Mesenchymal stem cell (in vitro differentiated cells and primary cell): ENCODE data around the gene TXNDC16.
"Not testable (repeated sequence)": the region's sequence is repeated elsewhere in the genome, so short reads cannot be mapped to it uniquely, and the experiment has no call there.

ENCODE experiments used
- DNase-seq: peaks from one replicate; pipeline ENCODE4 v3.0.0-alpha.2; 2013
- H2AFZ ChIP-seq: one replicate; pipeline ENCODE4 v1.6.1; 2013; ENCODE audit warnings: low read depth, mild to moderate bottlenecking, control low read depth, inconsistent platforms, low read length, moderate library complexity
- H2AK5ac ChIP-seq: 2 replicates; pipeline ENCODE4 v1.6.1; 2013; ENCODE audit warnings: low read length, moderate library complexity, mild to moderate bottlenecking, inconsistent platforms; ENCODE audit not compliant: severe bottlenecking
- H2BK120ac ChIP-seq: one replicate; pipeline ENCODE4 v1.6.1; 2013; ENCODE audit warnings: low read depth, mild to moderate bottlenecking, inconsistent platforms, low read length, moderate library complexity
- H2BK12ac ChIP-seq, 2 experiments: one replicate each; pipeline ENCODE4 v1.6.1; 2013; ENCODE audit warnings: inconsistent platforms in 2 of 2, low read length in 2 of 2, mild to moderate bottlenecking in 2 of 2, moderate library complexity in 2 of 2, control low read depth in 1 of 2
- H2BK15ac ChIP-seq: one replicate; pipeline ENCODE4 v1.6.1; 2013; ENCODE audit warnings: mild to moderate bottlenecking, low read depth, inconsistent platforms; ENCODE audit not compliant: poor library complexity, severe bottlenecking
- H2BK5ac ChIP-seq: 2 replicates; pipeline ENCODE4 v1.6.1; 2013; ENCODE audit warnings: low read depth, mild to moderate bottlenecking, low read length, control low read depth, inconsistent platforms; ENCODE audit not compliant: poor library complexity, severe bottlenecking
- H3K14ac ChIP-seq, 2 experiments: one replicate each; pipeline ENCODE4 v1.6.1; 2013; ENCODE audit warnings: inconsistent platforms in 2 of 2, low read length in 2 of 2, control low read depth in 1 of 2, mild to moderate bottlenecking in 1 of 2, moderate library complexity in 1 of 2
- H3K18ac ChIP-seq, 2 experiments: one replicate each; pipeline ENCODE4 v1.6.1; 2013; ENCODE audit warnings: inconsistent platforms in 2 of 2, low read length in 2 of 2, control low read depth in 1 of 2, low read depth in 1 of 2, mild to moderate bottlenecking in 1 of 2
- H3K23ac ChIP-seq, 2 experiments: one replicate each; pipeline ENCODE4 v1.6.1; 2013; ENCODE audit warnings: inconsistent platforms in 2 of 2, low read length in 2 of 2, mild to moderate bottlenecking in 2 of 2, moderate library complexity in 2 of 2, control low read depth in 1 of 2
- H3K27ac ChIP-seq: 2 replicates; pipeline ENCODE4 v1.5.1; 2013; ENCODE audit warnings: mild to moderate bottlenecking, moderate library complexity, low read length, control low read depth, inconsistent platforms; ENCODE audit not compliant: poor library complexity, severe bottlenecking
- H3K27me3 ChIP-seq, 2 experiments: 2 replicates each; pipeline versions ENCODE4 v1.6.1 to v1.7.0; 2013; ENCODE audit warnings: low read length in 2 of 2, mild to moderate bottlenecking in 2 of 2, moderate library complexity in 2 of 2, control low read depth in 1 of 2, inconsistent platforms in 1 of 2; ENCODE audit not compliant: control insufficient read depth in 1 of 2, insufficient read depth in 1 of 2
- H3K36me3 ChIP-seq, 2 experiments: 2 replicates each; pipeline versions ENCODE4 v1.6.1 to v1.7.0; 2013; ENCODE audit warnings: low read length in 2 of 2, control low read depth in 1 of 2, inconsistent platforms in 1 of 2, low read depth in 1 of 2, mild to moderate bottlenecking in 1 of 2; ENCODE audit not compliant: insufficient read depth in 2 of 2, control insufficient read depth in 1 of 2
- H3K4ac ChIP-seq, 2 experiments: one replicate each; pipeline ENCODE4 v1.6.1; 2013; ENCODE audit warnings: inconsistent platforms in 2 of 2, low read length in 2 of 2, mild to moderate bottlenecking in 2 of 2, moderate library complexity in 2 of 2, control low read depth in 1 of 2, low read depth in 1 of 2
- H3K4me1 ChIP-seq: 2 replicates; pipeline ENCODE4 v1.6.1; 2013; ENCODE audit warnings: low read depth, low read length, control low read depth; ENCODE audit not compliant: control insufficient read depth, insufficient read depth
- H3K4me2 ChIP-seq: 2 replicates; pipeline ENCODE4 v1.6.1; 2013; ENCODE audit warnings: low read length, mild to moderate bottlenecking, inconsistent platforms; ENCODE audit not compliant: poor library complexity, severe bottlenecking
- H3K4me3 ChIP-seq, 2 experiments: 2 replicates each; pipeline versions ENCODE4 v1.5.1 to v1.7.0; 2013; ENCODE audit warnings: low read length in 2 of 2, mild to moderate bottlenecking in 2 of 2, control low read depth in 1 of 2, low read depth in 1 of 2; ENCODE audit not compliant: insufficient read depth in 1 of 2
- H3K79me1 ChIP-seq: replicated peaks from 2 replicates; pipeline ENCODE4 v1.6.1; 2013; ENCODE audit warnings: mild to moderate bottlenecking, control low read depth, low read length, inconsistent platforms; ENCODE audit not compliant: poor library complexity, severe bottlenecking
- H3K9ac ChIP-seq: 2 replicates; pipeline ENCODE4 v1.7.0; 2013; ENCODE audit warnings: mild to moderate bottlenecking, low read length, moderate library complexity
- H3K9me3 ChIP-seq: 2 replicates; pipeline ENCODE4 v1.7.0; 2013; ENCODE audit warnings: mild to moderate bottlenecking, low read length; ENCODE audit not compliant: control insufficient read depth
- H4K8ac ChIP-seq: one replicate; pipeline ENCODE4 v1.6.1; 2013; ENCODE audit warnings: inconsistent platforms, mild to moderate bottlenecking, low read length, moderate library complexity
- H4K91ac ChIP-seq: one replicate; pipeline ENCODE4 v1.6.1; 2013; ENCODE audit warnings: mild to moderate bottlenecking, low read length, inconsistent platforms
- WGBS: methylation state at CpG from one replicate; pipeline ENCODE4 v1.1.7; 2013; ENCODE audit warnings: mixed read lengths; 5-methylcytosine and 5-hydroxymethylcytosine counted together

TXNDC16 gene

GRCh38 chr14:52575858-52576257 is 23.6 kb upstream of the TXNDC16 start:
- Histone ChIP-seq H3K23ac (no peak overlapping the region), H2BK5ac (no peak overlapping the region)
- 92% methylated on average over 2 of the region's 2 CpGs for WGBS

GRCh38 chr14:52568454-52568853 is 16.1 kb upstream of the TXNDC16 start:
- not testable (repeated sequence) for H3K4me3 ChIP-seq, H2BK15ac ChIP-seq, H3K27me3 ChIP-seq, H2AK5ac ChIP-seq, H3K4me2 ChIP-seq, H3K18ac ChIP-seq, H3K9ac ChIP-seq, H4K91ac ChIP-seq, H4K8ac ChIP-seq, H3K4ac ChIP-seq, H3K14ac ChIP-seq, H3K36me3 ChIP-seq, DNase-seq, H3K79me1 ChIP-seq, H3K23ac ChIP-seq, H3K27ac ChIP-seq, H3K4me1 ChIP-seq, H2AFZ ChIP-seq, H2BK120ac ChIP-seq, H2BK12ac ChIP-seq, H2BK5ac ChIP-seq
- peaks cover 21% of the 10 kb centered on the region for H3K9me3 ChIP-seq
- WGBS: 88% methylated on average over 7 of the region's 7 CpGs

More at GRCh38 chr14:52575858-52576257, 23.6 kb upstream of the TXNDC16 start:
- Histone ChIP-seq H2AFZ (no peak overlapping the region), H3K27me3 (no peaks in the 10 kb centered on the region), H3K4ac (no peak overlapping the region), H4K91ac (no peak overlapping the region), H2BK15ac (no peak overlapping the region), H4K8ac (no peak overlapping the region), H3K27ac (no peak overlapping the region), H3K4me2 (no peak overlapping the region), H3K9ac (no peak overlapping the region), H3K14ac (no peak overlapping the region), H3K18ac (no peak overlapping the region), H3K4me3 (no peak overlapping the region), H3K79me1 (no peaks in the 10 kb centered on the region), H2BK120ac (no peak overlapping the region), H3K9me3 (peaks cover 12% of the 10 kb centered on the region), H2AK5ac (no peak overlapping the region), H3K4me1 (no peaks in the 10 kb centered on the region), H2BK12ac (no peak overlapping the region), H3K36me3 (no peaks in the 10 kb centered on the region)
- DNase-seq: no peak

GRCh38 chr14:52563120-52563519 is 10.8 kb upstream of the TXNDC16 start:
- Histone ChIP-seq H3K4me2 (no peak overlapping the region), H2AK5ac (no peak overlapping the region), H3K4me1 (peaks cover 2% of the 10 kb centered on the region), H2AFZ (no peak overlapping the region), H2BK120ac (no peak overlapping the region), H3K9me3 (no peaks in the 10 kb centered on the region), H3K27ac (no peak overlapping the region), H4K8ac (no peak overlapping the region), H3K27me3 (no peaks in the 10 kb centered on the region), H3K23ac (no peak overlapping the region), H2BK5ac (no peak overlapping the region), H3K4ac (no peak overlapping the region), H2BK12ac (no peak overlapping the region), H3K18ac (no peak overlapping the region), H3K36me3 (no peaks in the 10 kb centered on the region), H3K14ac (no peak overlapping the region), H3K4me3 (no peak overlapping the region), H2BK15ac (no peak overlapping the region), H3K79me1 (no peaks in the 10 kb centered on the region), H4K91ac (no peak overlapping the region), H3K9ac (no peak overlapping the region)
- DNase-seq: peak; percentile 84
- 3% methylated on average over 2 of the region's 2 CpGs for WGBS

GRCh38 chr14:52558688-52559087 is 6.4 kb upstream of the TXNDC16 start:
- no peak overlapping the region for H3K4ac ChIP-seq

More at GRCh38 chr14:52558688-52559087, 6.4 kb upstream of the TXNDC16 start:
- Histone ChIP-seq H3K14ac (no peak overlapping the region), H2AFZ (no peak overlapping the region), H2AK5ac (no peak overlapping the region), H3K79me1 (no peaks in the 10 kb centered on the region), H2BK12ac (no peak overlapping the region), H3K4me2 (no peak overlapping the region), H3K27me3 (no peaks in the 10 kb centered on the region), H3K4me3 (no peak overlapping the region), H3K18ac (no peak overlapping the region), H2BK15ac (no peak overlapping the region), H3K23ac (no peak overlapping the region), H2BK120ac (no peak overlapping the region), H3K36me3 (no peaks in the 10 kb centered on the region), H3K9ac (no peak overlapping the region), H3K4me1 (peaks cover 2% of the 10 kb centered on the region), H3K9me3 (no peaks in the 10 kb centered on the region), H2BK5ac (no peak overlapping the region), H4K91ac (no peak overlapping the region), H3K27ac (no peak overlapping the region), H4K8ac (no peak overlapping the region)
- 100% methylated on average over 2 of the region's 2 CpGs for WGBS
- no peak for DNase-seq
